Measurements from ENCODE around the gene TRAPPC14. TPM values are rescaled to one million over a fixed set of nuclear protein-coding genes. Genes with fewer than 3 reads are reported as not detected.

Gene TRAPPC14
- total RNA-seq, 1 donor from 2014 or later: 19.7 TPM

- Histone ChIP-seq H3K36me3 (peaks cover 18% of the 10 kb centered on the region), H3K4me3 (no peak overlapping the region), H3K9me3 (no peaks in the 10 kb centered on the region), H3K27ac (no peak overlapping the region), H3K4me1 (peaks cover 12% of the 10 kb centered on the region), H3K27me3 (no peaks in the 10 kb centered on the region)
- DNase-seq (no peak), ATAC-seq (no peak)
- TF ChIP-seq CTCF (IDR thresholded peaks at IDR 0.05): no peak
- intact Hi-C loops (cut with DNase I): no loop called here
These were observed 1.5 kb upstream of the TRAPPC14 start for GRCh38 chr7:100160067-100160466.

GRCh38 chr7:100159099-100159623 is 638 bp upstream of the TRAPPC14 start:
- H3K27me3 ChIP-seq: no peaks in the 10 kb centered on the region
- peak overlapping the region; percentile 85 for H3K27ac ChIP-seq
- peaks cover 12% of the 10 kb centered on the region for H3K4me1 ChIP-seq
- ATAC-seq (no peak), DNase-seq (no peak)
- H3K9me3 ChIP-seq: no peaks in the 10 kb centered on the region
- peaks cover 25% of the 10 kb centered on the region for H3K36me3 ChIP-seq
- H3K4me3 ChIP-seq: peak overlapping the region; percentile 98
- intact Hi-C loops (cut with DNase I): no loop called here
- no peak for TF ChIP-seq CTCF (IDR thresholded peaks at IDR 0.05)

- H3K27ac ChIP-seq: peak overlapping the region; percentile 85
- intact Hi-C loops (cut with DNase I): no loop called here
- no peak for TF ChIP-seq CTCF (IDR thresholded peaks at IDR 0.05)
- H3K9me3 ChIP-seq: no peaks in the 10 kb centered on the region
- DNase-seq (no peak), ATAC-seq (peak; percentile 62)
- peaks cover 25% of the 10 kb centered on the region for H3K36me3 ChIP-seq
- peaks cover 16% of the 10 kb centered on the region for H3K4me1 ChIP-seq
- H3K27me3 ChIP-seq: no peaks in the 10 kb centered on the region
- peak overlapping the region; percentile 98 for H3K4me3 ChIP-seq
These were observed 942 bp downstream of the TRAPPC14 start for GRCh38 chr7:100157334-100158228.

- no peak overlapping the region for H3K4me3 ChIP-seq
- ATAC-seq (no peak), DNase-seq (no peak)
- intact Hi-C loops (cut with DNase I): no loop called here
- H3K27ac ChIP-seq: peak overlapping the region; percentile 85
- no peak for TF ChIP-seq CTCF (IDR thresholded peaks at IDR 0.05)
- H3K36me3 ChIP-seq: peaks cover 25% of the 10 kb centered on the region
- no peaks in the 10 kb centered on the region for H3K9me3 ChIP-seq
- no peaks in the 10 kb centered on the region for H3K27me3 ChIP-seq
- H3K4me1 ChIP-seq: peaks cover 16% of the 10 kb centered on the region
These were observed 1.5 kb downstream of the TRAPPC14 start for GRCh38 chr7:100157069-100157333.

GRCh38 chr7:100156331-100157068 is 2.0 kb downstream of the TRAPPC14 start:
- Histone ChIP-seq H3K27ac (no peak overlapping the region), H3K9me3 (no peaks in the 10 kb centered on the region), H3K4me3 (no peak overlapping the region), H3K36me3 (peaks cover 25% of the 10 kb centered on the region), H3K4me1 (peaks cover 16% of the 10 kb centered on the region), H3K27me3 (no peaks in the 10 kb centered on the region)
- ATAC-seq (no peak), DNase-seq (no peak)
- no peak for TF ChIP-seq CTCF (IDR thresholded peaks at IDR 0.05)
- intact Hi-C loops (cut with DNase I): no loop called here
